Endodermal cell (in vitro differentiated cells): ENCODE data around the gene CAMK2A. TPM values are rescaled to one million over a fixed set of nuclear protein-coding genes. Genes with fewer than 3 reads are reported as not detected.

Experiments
- DNase-seq: peaks from one replicate; pipeline ENCODE4 v3.0.0-alpha.2; 2017
- H3K27ac ChIP-seq: 2 replicates; pipeline ENCODE4 v1.5.1; 2013; ENCODE audit warnings: mild to moderate bottlenecking, low read depth, low read length, moderate library complexity
- H3K27me3 ChIP-seq: 2 replicates; pipeline ENCODE4 v1.6.1; 2013; ENCODE audit warnings: mild to moderate bottlenecking, low read length, moderate library complexity; ENCODE audit not compliant: insufficient read depth, control insufficient read depth, poor library complexity, severe bottlenecking
- H3K36me3 ChIP-seq: 2 replicates; pipeline ENCODE4 v1.7.0; 2013; ENCODE audit warnings: mild to moderate bottlenecking, low read length, moderate library complexity; ENCODE audit not compliant: control insufficient read depth, insufficient read depth
- H3K4me1 ChIP-seq: one replicate; pipeline ENCODE4 v1.7.0; 2013; ENCODE audit warnings: low read length; ENCODE audit not compliant: control insufficient read depth, insufficient read depth
- H3K4me3 ChIP-seq: 2 replicates; pipeline ENCODE4 v1.5.1; 2013; ENCODE audit warnings: mild to moderate bottlenecking, low read length, moderate library complexity
- H3K9ac ChIP-seq: 2 replicates; pipeline ENCODE4 v1.6.1; 2013; ENCODE audit warnings: mild to moderate bottlenecking, low read length, moderate library complexity; ENCODE audit not compliant: poor library complexity, severe bottlenecking; ENCODE audit errors: extremely low read depth
- H3K9me3 ChIP-seq: 2 replicates; pipeline ENCODE4 v1.6.1; 2013; ENCODE audit warnings: mild to moderate bottlenecking, low read length, moderate library complexity; ENCODE audit not compliant: control insufficient read depth
- H3K27ac Mint-ChIP-seq: 2 replicates; pipeline ENCODE4 v1.8.0; 2020; ENCODE audit warnings: mixed read lengths
- H3K27me3 Mint-ChIP-seq: 2 replicates; pipeline ENCODE4 v1.8.0; 2021; ENCODE audit warnings: mild to moderate bottlenecking, mixed read lengths; ENCODE audit not compliant: insufficient read depth
- H3K36me3 Mint-ChIP-seq: 2 replicates; pipeline ENCODE4 v1.8.0; 2020; ENCODE audit warnings: low read depth, mixed read lengths
- H3K4me1 Mint-ChIP-seq: 2 replicates; pipeline ENCODE4 v1.8.0; 2020; ENCODE audit warnings: mixed read lengths
- H3K4me3 Mint-ChIP-seq: 2 replicates; pipeline ENCODE4 v1.8.0; 2020; ENCODE audit warnings: mild to moderate bottlenecking, moderate library complexity, mixed read lengths
- H3K9me3 Mint-ChIP-seq: 2 replicates; pipeline ENCODE4 v1.8.0; 2020; ENCODE audit warnings: mild to moderate bottlenecking, mixed read lengths
- WGBS, 2 experiments: methylation state at CpG; one replicate each; pipeline versions ENCODE4 v1.1.5 to v1.1.7; 2013; ENCODE audit warnings: missing lambda C conversion rate in 2 of 2, mixed read lengths in 1 of 2; ENCODE audit not compliant: insufficient coverage in 1 of 2, insufficient read length in 1 of 2; 5-methylcytosine and 5-hydroxymethylcytosine counted together
- total RNA-seq, 2 donors: library from RNA; stranded (reverse); fragmentation: NEBNext Ultra II Directional in 1 of 2; extraction: Animal tissue kit (Norgen Biotek cat#: 25700) in 1 of 2; gene quantifications; 2 replicates in 1 of 2; 3 replicates in 1 of 2; pipeline ENCODE4 v1.2.1, GENCODE V29; 2021
- TF ChIP-seq, protein P1 (sequence below): fragments of 200-600 bp; sonication (generic); conservative IDR thresholded peaks from 2 replicates; pipeline ENCODE4 v1.5.0; 2021; ENCODE audit warnings: antibody characterized with exemption, mild to moderate bottlenecking

Gene CAMK2A
- total RNA-seq, 2 donors from 2014 or later, result 0.31 to 0.49 TPM

- Histone ChIP-seq H3K4me3 (no peak overlapping the region), H3K4me1 (no peaks in the 10 kb centered on the region), H3K27ac (no peak overlapping the region), H3K36me3 (no peaks in the 10 kb centered on the region), H3K9ac (no peak overlapping the region), H3K9me3 (no peaks in the 10 kb centered on the region), H3K27me3 (peaks cover 14% of the 10 kb centered on the region)
- Mint-ChIP-seq H3K4me1 (peaks cover 3% of the 10 kb centered on the region), H3K27ac (no peak overlapping the region), H3K27me3 (peaks cover 46% of the 10 kb centered on the region), H3K4me3 (no peak overlapping the region), H3K9me3 (no peaks in the 10 kb centered on the region), H3K36me3 (no peaks in the 10 kb centered on the region)
- TF ChIP-seq, protein P1, sequence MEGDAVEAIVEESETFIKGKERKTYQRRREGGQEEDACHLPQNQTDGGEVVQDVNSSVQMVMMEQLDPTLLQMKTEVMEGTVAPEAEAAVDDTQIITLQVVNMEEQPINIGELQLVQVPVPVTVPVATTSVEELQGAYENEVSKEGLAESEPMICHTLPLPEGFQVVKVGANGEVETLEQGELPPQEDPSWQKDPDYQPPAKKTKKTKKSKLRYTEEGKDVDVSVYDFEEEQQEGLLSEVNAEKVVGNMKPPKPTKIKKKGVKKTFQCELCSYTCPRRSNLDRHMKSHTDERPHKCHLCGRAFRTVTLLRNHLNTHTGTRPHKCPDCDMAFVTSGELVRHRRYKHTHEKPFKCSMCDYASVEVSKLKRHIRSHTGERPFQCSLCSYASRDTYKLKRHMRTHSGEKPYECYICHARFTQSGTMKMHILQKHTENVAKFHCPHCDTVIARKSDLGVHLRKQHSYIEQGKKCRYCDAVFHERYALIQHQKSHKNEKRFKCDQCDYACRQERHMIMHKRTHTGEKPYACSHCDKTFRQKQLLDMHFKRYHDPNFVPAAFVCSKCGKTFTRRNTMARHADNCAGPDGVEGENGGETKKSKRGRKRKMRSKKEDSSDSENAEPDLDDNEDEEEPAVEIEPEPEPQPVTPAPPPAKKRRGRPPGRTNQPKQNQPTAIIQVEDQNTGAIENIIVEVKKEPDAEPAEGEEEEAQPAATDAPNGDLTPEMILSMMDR, result no peak
- 60 to 97% methylated on average over 3 to 6 of the region's 6 CpGs for WGBS, 2 experiments
- no peak for DNase-seq
These were observed 782 bp downstream of the CAMK2A start for GRCh38 chr5:150288791-150289190.

DNA sequence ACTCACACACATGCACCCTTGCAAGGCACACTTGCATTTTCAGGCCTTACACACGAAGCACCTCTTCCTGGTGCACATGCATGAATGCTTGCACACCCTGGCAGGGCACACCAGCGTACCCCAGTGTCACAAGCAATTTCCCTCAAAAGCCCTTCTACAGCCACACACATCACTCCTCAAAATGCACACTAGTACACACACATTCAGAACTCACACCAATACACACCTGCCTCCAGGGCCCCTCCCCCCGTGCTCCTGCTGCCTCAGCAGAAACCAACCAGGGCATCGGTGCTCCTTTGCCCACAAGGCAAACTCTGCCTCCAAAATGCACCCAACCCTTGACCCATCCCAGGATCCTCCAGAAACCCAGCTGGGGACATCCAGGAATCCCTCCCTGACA, 1.2 kb downstream of the CAMK2A start:
- Mint-ChIP-seq H3K9me3 (no peaks in the 10 kb centered on the region), H3K4me3 (no peak overlapping the region), H3K36me3 (no peaks in the 10 kb centered on the region), H3K27me3 (peaks cover 43% of the 10 kb centered on the region), H3K4me1 (peaks cover 3% of the 10 kb centered on the region), H3K27ac (no peak overlapping the region)
- Histone ChIP-seq H3K9ac (no peak overlapping the region), H3K36me3 (no peaks in the 10 kb centered on the region), H3K27me3 (peaks cover 11% of the 10 kb centered on the region), H3K9me3 (no peaks in the 10 kb centered on the region), H3K4me3 (no peak overlapping the region), H3K27ac (no peak overlapping the region), H3K4me1 (no peaks in the 10 kb centered on the region)
- 87 to 100% methylated on average over 2 to 4 of the region's 4 CpGs for WGBS, 2 experiments
- TF ChIP-seq, protein P1, result no peak
- no peak for DNase-seq

- no peak overlapping the region for H3K4me3 Mint-ChIP-seq
- TF ChIP-seq, protein P1, result peak; percentile 90
- Histone ChIP-seq H3K36me3 (no peaks in the 10 kb centered on the region), H3K9ac (no peak overlapping the region), H3K4me1 (no peaks in the 10 kb centered on the region), H3K27ac (no peak overlapping the region), H3K27me3 (peaks cover 6% of the 10 kb centered on the region), H3K9me3 (no peaks in the 10 kb centered on the region), H3K4me3 (no peak overlapping the region)
- peaks cover 32% of the 10 kb centered on the region for H3K27me3 Mint-ChIP-seq
- WGBS, 2 experiments, result 55 to 63% methylated on average over 5 of the region's 5 CpGs
- DNase-seq, result peak; percentile 91
- no peaks in the 10 kb centered on the region for H3K9me3 Mint-ChIP-seq
- no peak overlapping the region for H3K27ac Mint-ChIP-seq
- H3K4me1 Mint-ChIP-seq, result no peaks in the 10 kb centered on the region
- H3K36me3 Mint-ChIP-seq, result no peaks in the 10 kb centered on the region
These were observed 2.8 kb downstream of the CAMK2A start for GRCh38 chr5:150286820-150287219.
